ENCODE data around the gene OR2B6.
"Not testable (repeated sequence)": the region's sequence is repeated elsewhere in the genome, so short reads cannot be mapped to it uniquely, and the experiment has no call there.

OR2B6 gene

GRCh38 chr6:27956941-27957340 is at the start of gene OR2B6:
Gene OR2B6, plus strand, starts transcription at chr6:27957241. Its CDS starts 0 bp downstream, at chr6:27957241.
- no peak for DNase-seq (ENCODE audit: low read depth in 2 of 3, low spot score in 1 of 3)

GRCh38 chr6:27908017-27908416 is 49.0 kb upstream of the OR2B6 start:
- DNase-seq (ENCODE audit: low read depth in 2 of 3, low spot score in 1 of 3) = no peak

DNA sequence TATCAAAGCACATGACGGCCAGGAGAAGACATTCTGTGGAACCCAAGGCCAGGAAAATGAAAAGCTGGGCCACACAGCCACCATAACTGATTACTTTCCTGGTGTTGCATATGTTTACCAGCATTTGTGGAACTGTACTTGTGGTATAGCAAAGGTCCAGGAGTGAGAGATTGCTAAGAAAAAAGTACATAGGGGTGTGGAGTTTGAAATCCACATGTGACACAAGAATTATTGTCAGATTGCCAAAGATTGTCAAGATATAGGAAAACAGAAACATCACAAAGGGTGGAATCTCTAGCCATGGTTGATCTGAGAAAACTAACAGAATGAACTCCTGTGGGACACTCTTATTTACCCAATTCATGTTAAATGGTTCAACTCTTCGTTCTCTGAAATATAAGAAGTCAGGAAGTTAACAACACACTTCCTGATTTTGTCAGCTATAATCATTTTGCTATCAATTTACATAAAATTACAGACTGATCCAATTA is 45.0 kb upstream of the OR2B6 start, which contains the start of gene OR2B2:
Gene OR2B2 (minus strand): TSS at position 441 of the 491 bp plus-strand sequence. CDS start 77 bp downstream, at position 364.
- DNase-seq (ENCODE audit: low read depth in 2 of 3, low spot score in 1 of 3) = no peak

DNA sequence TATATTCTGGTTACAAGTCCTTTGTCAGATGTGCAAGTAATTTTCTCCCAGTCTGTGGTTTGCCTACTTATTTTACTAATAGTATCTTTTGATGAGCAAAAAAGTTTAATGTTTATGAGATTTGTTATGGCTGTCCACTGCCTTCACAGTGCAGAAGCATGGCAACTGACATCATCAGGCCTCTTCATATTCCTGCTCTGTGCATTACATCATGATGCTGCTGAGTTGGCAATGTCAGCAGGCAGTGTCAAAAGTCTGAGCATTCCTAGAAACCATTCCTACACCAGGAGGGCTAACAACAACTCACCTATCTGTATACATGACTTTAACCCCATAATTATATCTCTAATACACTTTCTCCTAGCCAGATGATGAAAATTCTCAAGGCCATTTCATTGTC is 34.1 kb upstream of the OR2B6 start:
- no peak for DNase-seq (ENCODE audit: low read depth in 2 of 3, low spot score in 1 of 3)

DNA sequence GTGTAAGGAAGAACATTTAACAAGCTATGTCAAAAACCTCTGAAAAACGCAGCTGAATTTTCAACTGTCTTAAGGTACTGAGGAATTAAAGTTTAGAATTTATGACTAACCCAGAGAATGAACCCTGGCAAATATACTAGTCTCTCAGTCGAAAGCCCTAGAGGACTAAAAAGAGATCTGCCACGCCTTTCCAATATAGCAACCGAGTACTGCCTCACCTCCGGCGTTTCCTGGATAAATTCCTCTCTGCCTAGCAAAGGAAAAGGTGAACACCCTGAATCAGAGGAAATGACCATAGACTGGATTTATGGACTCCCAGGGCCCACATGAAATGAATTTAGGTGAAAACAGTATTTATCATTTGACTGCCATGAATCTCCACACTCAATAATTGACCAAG is 32.9 kb upstream of the OR2B6 start:
- no peak for DNase-seq (ENCODE audit: low read depth in 2 of 3, low spot score in 1 of 3)

- DNase-seq (ENCODE audit: low read depth in 2 of 3, low spot score in 1 of 3) = not testable (repeated sequence)
Measured at GRCh38 chr6:27928041-27928440, 29.0 kb upstream of the OR2B6 start.

GRCh38 chr6:27929930-27930329 is 27.1 kb upstream of the OR2B6 start:
- DNase-seq (ENCODE audit: low read depth in 2 of 3, low spot score in 1 of 3) = not testable (repeated sequence)

GRCh38 chr6:27931209-27931608 is 25.8 kb upstream of the OR2B6 start:
- DNase-seq (ENCODE audit: low read depth in 2 of 3, low spot score in 1 of 3) = no peak

DNA sequence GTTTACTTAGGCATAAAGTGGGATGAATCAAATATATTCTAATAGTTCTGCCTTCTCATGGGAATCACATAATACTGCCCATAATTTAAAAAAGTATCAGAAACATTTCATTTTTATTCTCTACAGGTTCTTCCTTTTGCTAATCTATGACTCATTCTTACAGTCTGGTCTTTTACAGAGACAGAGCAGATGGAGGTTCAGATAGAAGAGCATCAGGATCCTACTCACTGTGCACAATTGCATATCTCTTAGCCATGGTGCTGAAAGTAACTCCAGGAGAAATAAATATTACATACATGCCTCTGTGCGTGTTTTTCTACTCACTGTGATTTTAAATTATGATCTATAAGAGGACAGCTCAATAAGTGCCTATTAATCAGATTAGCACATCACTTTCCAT is 16.3 kb upstream of the OR2B6 start:
- no peak for DNase-seq (ENCODE audit: low read depth in 2 of 3, low spot score in 1 of 3)

DNA sequence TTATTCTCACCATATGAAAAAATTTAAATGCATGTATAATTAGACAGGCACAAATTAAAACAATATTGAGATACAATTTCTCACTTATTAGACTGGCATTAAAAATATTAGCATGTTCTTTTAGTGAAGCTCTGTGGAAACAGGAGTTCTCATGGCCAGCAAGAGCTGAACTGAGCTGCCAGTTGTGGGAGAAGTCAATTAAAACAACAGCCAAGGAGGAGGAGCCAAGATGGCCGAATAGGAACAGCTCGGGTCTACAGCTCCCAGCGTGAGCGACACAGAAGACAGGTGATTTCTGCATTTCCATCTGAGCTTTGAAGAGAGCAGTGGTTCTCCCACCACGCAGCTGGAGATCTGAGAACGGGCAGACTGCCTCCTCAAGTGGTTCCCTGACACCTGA is 14.0 kb upstream of the OR2B6 start:
- not testable (repeated sequence) for DNase-seq (ENCODE audit: low read depth in 2 of 3, low spot score in 1 of 3)

DNA sequence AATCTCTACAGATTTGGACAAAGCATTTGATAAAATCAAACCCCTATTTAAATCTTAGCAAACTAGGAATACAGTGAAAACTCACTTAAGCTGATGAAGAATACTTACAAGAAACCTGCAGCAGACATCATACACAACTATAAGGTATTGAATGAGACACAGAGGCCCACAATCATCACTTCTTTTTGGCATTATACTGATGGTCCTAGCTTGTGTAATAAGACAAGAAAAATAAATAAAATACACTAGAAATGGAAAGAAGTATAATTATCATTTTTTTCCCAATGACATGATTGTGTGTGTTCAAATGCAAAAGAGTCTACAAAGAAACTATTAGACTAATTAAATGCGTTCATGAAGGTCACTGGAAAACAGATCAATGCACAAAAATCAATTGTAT is 8.8 kb upstream of the OR2B6 start:
- no peak for DNase-seq (ENCODE audit: low read depth in 2 of 3, low spot score in 1 of 3)

- DNase-seq (ENCODE audit: low read depth in 2 of 3, low spot score in 1 of 3) = no peak
Measured at GRCh38 chr6:27951040-27951439, 6.0 kb upstream of the OR2B6 start.

DNA sequence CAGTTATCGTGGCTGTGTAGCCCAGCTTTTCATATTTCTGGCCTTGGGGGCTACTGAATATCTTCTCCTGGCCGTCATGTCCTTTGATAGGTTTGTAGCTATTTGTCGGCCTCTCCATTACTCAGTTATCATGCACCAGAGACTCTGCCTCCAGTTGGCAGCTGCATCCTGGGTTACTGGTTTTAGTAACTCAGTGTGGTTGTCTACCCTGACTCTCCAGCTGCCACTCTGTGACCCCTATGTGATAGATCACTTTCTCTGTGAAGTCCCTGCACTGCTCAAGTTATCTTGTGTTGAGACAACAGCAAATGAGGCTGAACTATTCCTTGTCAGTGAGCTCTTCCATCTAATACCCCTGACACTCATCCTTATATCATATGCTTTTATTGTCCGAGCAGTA is 475 bp downstream of the OR2B6 start:
- no peak for DNase-seq (ENCODE audit: low read depth in 2 of 3, low spot score in 1 of 3)

GRCh38 chr6:27962506-27962905 is 5.5 kb downstream of the OR2B6 start:
- no peak for DNase-seq (ENCODE audit: low read depth in 2 of 3, low spot score in 1 of 3)

DNA sequence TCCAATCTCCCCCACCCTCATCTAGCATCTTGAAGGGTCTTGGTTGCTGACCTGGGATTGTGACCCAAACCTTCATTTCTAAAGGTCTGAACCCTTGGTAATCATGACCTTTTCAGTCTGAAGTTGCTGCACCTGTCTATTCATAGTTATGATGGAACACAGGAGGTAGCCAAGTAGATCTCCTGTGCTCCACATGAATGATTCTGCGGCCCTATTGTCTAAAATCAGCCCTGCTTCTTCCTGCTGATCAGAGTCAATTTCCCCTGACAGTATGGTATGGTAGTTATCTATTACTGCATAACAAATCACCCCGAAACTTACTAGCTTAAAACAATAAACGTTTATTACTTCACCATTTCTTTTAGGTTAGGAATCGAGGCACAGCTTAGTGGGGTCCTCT is 9.0 kb downstream of the OR2B6 start:
- no peak for DNase-seq (ENCODE audit: low read depth in 2 of 3, low spot score in 1 of 3)

DNA sequence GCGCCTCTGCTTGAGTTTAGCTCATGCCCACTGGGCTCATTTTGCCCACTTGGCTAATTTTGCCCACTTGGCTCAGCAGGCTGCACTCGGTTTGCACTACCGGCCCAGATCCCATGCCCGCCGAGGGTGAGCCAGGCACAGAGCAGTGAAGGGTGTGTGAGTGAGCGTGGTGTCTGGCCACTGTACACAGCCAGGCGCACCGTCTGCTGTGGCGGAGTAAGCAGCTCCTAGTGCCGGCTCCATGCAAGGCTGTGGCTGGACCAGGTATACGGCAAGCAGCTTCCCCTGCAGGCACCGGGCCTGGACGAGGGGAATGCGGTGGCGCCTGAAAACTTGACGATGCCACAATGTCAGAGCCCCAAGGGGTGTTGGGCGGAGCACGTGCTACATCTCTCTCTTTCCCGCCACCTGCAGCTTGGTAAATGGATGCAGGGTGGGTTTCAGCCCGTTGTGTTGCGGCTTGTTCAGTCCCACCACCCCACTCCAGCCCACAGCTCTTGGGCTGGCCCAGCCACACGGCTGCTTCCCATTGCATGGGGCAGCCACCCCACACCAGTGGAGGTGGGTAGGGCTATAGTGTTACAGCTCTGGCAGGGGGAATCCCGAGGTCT is 9.9 kb downstream of the OR2B6 start:
- DNase-seq (ENCODE audit: low read depth in 2 of 3, low spot score in 1 of 3) = no peak

DNA sequence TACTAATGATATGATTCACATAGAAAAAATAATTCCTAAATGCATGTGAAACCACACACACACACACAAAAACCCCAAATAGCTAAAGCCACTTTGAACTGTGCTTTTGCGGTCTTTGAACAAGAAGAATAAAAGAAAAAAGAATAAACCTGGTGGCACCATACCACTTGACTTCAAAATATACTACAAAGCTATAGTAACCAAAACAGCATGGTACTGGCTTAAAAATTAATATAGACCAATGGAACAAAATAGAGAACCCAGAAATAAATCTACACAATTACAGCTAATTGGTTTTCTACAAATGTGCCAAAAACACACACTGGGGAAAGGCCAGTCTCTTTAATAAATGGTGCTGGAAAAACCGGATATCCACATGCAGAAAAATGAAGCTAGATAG is 13.4 kb downstream of the OR2B6 start:
- no peak for DNase-seq (ENCODE audit: low read depth in 2 of 3, low spot score in 1 of 3)

- no peak for DNase-seq (ENCODE audit: low read depth in 2 of 3, low spot score in 1 of 3)
Measured at GRCh38 chr6:27972750-27973149, 15.7 kb downstream of the OR2B6 start.

- no peak for DNase-seq (ENCODE audit: low read depth in 2 of 3, low spot score in 1 of 3)
Measured at GRCh38 chr6:27977387-27977786, 20.3 kb downstream of the OR2B6 start.

DNA sequence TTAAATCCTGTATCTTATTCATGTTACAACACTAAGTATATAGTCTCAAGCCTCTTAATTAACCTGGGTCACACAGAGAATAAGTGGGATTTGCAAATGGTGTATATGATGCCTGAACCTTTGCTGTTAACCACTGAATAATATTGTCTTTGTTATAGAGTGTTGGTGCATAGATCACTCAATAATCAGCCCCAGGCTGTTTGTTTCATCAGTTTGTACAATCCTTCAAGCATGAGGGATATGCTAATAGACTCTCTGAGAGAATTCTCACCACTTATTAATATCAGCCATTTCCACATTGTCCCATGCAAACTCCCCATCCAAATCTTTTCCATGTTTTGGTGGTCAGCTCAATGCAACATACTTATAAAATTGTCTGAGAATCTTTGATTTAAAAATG is 21.7 kb downstream of the OR2B6 start:
- no peak for DNase-seq (ENCODE audit: low read depth in 2 of 3, low spot score in 1 of 3)

DNA sequence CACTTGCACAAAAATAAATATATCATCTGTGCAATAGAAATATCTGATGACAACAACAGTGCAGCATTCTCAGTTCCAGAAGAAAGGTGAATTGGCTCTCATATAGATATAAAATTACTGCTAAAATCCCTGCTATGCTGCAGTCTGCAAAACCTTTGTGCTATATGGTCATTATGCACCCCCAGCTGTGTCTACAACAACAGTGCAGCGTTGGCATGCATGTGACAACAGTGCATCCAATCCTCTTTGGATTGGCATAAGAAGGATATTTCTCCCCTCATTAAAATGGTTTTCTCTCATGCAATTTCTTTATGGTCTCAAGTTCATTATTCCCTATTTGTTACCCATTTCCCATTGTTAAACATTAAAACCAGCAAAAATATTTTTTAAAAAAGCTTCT is 23.1 kb downstream of the OR2B6 start:
- DNase-seq (ENCODE audit: low read depth in 2 of 3, low spot score in 1 of 3) = no peak

- no peak for DNase-seq (ENCODE audit: low read depth in 2 of 3, low spot score in 1 of 3)
Measured at GRCh38 chr6:27986928-27987725, 30.1 kb downstream of the OR2B6 start.

- no peak for DNase-seq (ENCODE audit: low read depth in 2 of 3, low spot score in 1 of 3)
Measured at GRCh38 chr6:27994616-27995015, 37.6 kb downstream of the OR2B6 start.
